Retinal pigment epithelial cell (primary cell): ENCODE measurements around the gene BCAS4.
A peak's percentile ranks its signal among the peaks of the same experiment; 100 is the strongest.

ENCODE experiments used
- DNase-seq: peaks from one replicate; pipeline ENCODE4 v3.0.0-alpha.2; 2010; ENCODE audit warnings: low read depth
- H3K4me3 ChIP-seq: 2 replicates; pipeline ENCODE4 v1.5.1; 2011; ENCODE audit warnings: mild to moderate bottlenecking, low read length, control low read depth, moderate library complexity
- CTCF ChIP-seq: conservative IDR thresholded peaks from 2 replicates; pipeline ENCODE4 v1.5.1; 2011; ENCODE audit warnings: low read depth, low read length, control low read depth, inconsistent platforms

Gene BCAS4

DNA sequence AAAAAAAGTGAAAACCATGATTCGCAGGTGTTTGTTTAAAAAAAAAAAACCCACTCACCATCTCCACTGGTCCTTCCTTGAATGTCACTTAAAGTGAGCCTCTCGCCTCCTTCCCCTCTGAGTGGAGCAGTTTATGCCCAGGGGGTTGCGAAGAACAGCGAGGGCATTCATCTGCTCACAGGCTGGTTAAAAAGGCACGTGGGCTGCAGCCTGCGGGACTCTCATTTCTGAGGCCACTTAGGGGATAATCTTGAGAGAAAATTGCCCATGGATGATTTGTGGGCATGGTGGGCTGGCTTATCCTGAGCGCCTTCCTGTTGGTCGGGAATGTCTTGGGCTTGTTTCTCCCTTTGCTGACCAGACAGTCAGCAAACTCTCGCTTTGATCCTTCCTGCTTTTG, 18.9 kb downstream of the BCAS4 start:
- H3K4me3 ChIP-seq = no peak overlapping the region
- TF ChIP-seq CTCF = no peak
- DNase-seq = no peak

DNA sequence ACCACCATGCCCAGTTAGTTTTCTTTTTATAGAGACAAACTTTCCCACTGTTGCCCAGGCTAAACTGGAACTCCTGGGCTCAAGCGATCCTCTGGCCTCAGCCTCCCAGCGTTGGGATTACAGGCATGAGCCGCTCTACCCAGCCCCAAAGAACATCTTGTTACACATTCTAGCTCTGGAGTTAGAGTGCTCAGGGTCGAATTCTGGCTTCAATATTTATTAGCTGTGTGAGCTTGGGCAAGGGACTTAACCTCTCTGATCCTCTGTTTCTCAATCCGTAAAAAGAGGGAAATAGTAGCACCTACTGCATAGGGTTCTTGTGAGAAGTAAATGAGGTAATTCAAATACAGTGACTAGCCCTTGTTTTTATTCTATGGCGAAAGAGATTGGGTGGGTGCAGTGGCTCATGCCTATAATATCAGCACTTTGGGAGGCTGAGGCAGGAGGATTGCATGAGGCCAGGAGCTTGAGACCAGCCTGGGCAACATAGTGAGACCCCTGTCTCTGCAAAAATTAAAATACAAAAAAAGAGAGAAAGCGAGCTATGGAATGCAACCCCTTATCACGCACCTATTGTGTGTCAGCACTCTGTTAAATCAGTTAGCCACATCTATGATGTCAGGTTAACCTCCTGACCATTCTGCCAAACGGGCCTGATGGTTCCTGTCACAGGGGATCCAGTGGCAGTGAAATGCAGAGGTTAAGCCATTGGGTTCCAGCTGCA, 19.7 kb downstream of the BCAS4 start:
- DNase-seq = no peak
- TF ChIP-seq CTCF = no peak
- H3K4me3 ChIP-seq = no peak overlapping the region

DNA sequence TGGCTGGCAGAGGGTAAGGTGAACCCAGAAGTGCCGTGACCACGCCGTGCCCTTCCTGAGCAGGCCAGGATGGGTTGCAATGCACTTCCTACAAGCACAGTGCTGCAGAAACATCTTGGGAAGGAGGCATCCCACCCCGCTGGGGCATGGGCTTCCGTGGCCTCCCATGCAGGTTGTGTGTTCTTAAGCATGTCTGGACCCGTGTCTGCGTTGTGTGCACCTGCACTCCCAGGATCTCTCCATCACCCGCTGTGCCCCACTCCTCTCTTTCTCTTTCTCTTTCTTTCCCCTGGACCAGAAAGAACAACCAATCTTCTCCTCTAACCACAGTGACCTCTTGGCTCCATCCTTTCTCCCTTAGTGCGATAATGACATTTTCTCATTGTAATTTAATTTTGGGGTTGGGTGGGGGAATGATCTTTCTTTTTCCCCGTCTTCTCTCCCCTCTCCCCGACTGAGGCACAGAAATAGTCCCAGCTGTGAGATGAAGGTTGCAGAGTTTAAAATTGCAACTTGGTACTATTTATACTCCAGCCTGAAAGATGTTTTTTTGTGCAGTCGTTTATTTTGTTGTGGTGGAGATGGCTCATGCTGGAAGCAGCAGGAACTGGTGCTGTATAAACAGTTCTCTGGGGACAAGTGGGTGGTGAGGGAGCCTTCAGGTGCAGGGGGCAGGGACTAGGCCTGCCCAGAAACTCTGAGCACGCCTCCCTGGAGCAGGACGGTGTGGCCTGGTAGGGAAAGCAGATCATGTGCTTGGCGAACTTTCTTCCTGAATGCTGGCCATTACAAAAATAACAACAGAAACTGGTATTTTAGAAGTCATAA, 20.5 kb downstream of the BCAS4 start:
- TF ChIP-seq CTCF = no peak
- DNase-seq = no peak
- H3K4me3 ChIP-seq = no peak overlapping the region

DNA sequence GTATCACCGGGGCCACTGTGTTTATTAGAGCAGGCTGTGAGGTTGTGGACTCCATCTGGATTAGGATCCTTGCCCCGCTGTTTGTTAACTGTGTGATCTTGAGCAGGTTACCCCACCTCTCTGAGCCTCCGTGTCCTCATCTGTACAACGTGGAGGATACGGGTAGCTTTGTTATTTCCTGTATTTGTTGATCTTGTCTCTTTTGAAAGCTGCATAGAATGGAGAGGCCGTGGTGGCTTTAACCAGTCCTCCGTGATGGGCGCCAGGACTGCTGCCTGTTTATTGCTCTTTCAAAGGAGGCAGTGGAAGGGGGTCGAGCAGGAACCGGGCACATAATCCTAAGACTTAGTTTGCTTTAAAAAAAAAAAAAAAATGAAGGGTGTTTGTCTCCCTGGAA, 22.9 kb downstream of the BCAS4 start:
- H3K4me3 ChIP-seq = peak overlapping the region; percentile 12
- TF ChIP-seq CTCF = no peak
- DNase-seq = no peak

GRCh38 chr20:50819349-50819748, 24.5 kb downstream of the BCAS4 start:
- no peak overlapping the region for H3K4me3 ChIP-seq
- DNase-seq = no peak
- TF ChIP-seq CTCF = no peak

GRCh38 chr20:50820515-50821256, 25.8 kb downstream of the BCAS4 start:
- H3K4me3 ChIP-seq = no peak overlapping the region
- DNase-seq = no peak
- no peak for TF ChIP-seq CTCF
